Osteoblast (primary cell): ENCODE data around the gene ITPR1. TPM values are rescaled to one million over a fixed set of nuclear protein-coding genes. Genes with fewer than 3 reads are reported as not detected.
"Not testable (repeated sequence)": the region's sequence is repeated elsewhere in the genome, so short reads cannot be mapped to it uniquely, and the experiment has no call there.

Experiments
- DNase-seq: peaks from one replicate; pipeline ENCODE4 v3.0.0; 2011; ENCODE audit warnings: low spot score, mixed read lengths; ENCODE audit not compliant: insufficient read length; ENCODE audit errors: missing footprints
- H2AFZ ChIP-seq: 2 replicates; pipeline ENCODE4 v1.6.0; 2011; ENCODE audit warnings: mild to moderate bottlenecking, low read length
- H3K27ac ChIP-seq: 2 replicates; pipeline ENCODE4 v1.5.1; 2011; ENCODE audit warnings: mild to moderate bottlenecking, low read depth, low read length, moderate library complexity
- H3K27me3 ChIP-seq: 2 replicates; pipeline ENCODE4 v1.6.0; 2012; ENCODE audit warnings: mild to moderate bottlenecking, control low read depth, inconsistent platforms, low read length, moderate library complexity; ENCODE audit not compliant: insufficient read depth
- H3K36me3 ChIP-seq: 2 replicates; pipeline ENCODE4 v1.5.1; 2011; ENCODE audit warnings: mild to moderate bottlenecking, low read length, control low read depth, moderate library complexity; ENCODE audit not compliant: insufficient read depth
- H3K4me1 ChIP-seq: 2 replicates; pipeline ENCODE4 v1.5.1; 2011; ENCODE audit warnings: mild to moderate bottlenecking, low read length, control low read depth, moderate library complexity; ENCODE audit not compliant: insufficient read depth
- H3K4me2 ChIP-seq: 2 replicates; pipeline ENCODE4 v1.6.0; 2011; ENCODE audit warnings: mild to moderate bottlenecking, low read length; ENCODE audit not compliant: insufficient read depth
- H3K4me3 ChIP-seq: fragments of 200-600 bp; sonication (generic); 3 replicates; pipeline ENCODE4 v1.5.1; 2012; ENCODE audit warnings: mild to moderate bottlenecking, low read length, inconsistent platforms; ENCODE audit not compliant: insufficient read depth
- H3K79me2 ChIP-seq: 2 replicates; pipeline ENCODE4 v1.6.0; 2012; ENCODE audit warnings: mild to moderate bottlenecking, low read length, control low read depth, inconsistent platforms; ENCODE audit not compliant: insufficient read depth
- H3K9me3 ChIP-seq: 2 replicates; pipeline ENCODE4 v1.5.1; 2011; ENCODE audit warnings: low read depth, low read length, control low read depth
- H4K20me1 ChIP-seq: 2 replicates; pipeline ENCODE4 v1.6.0; 2012; ENCODE audit warnings: mild to moderate bottlenecking, low read length, control low read depth; ENCODE audit not compliant: insufficient read depth
- CTCF ChIP-seq: IDR thresholded peaks from 2 replicates; pipeline ENCODE4 v1.5.1; 2011; ENCODE audit warnings: mild to moderate bottlenecking, low read depth, low read length, moderate library complexity; ENCODE audit errors: extremely low read depth
- total RNA-seq: library from RNA; depleted of rRNA; stranded (reverse); fragments of >200 nt; gene quantifications from 2 replicates; pipeline ENCODE4 v1.2.3, GENCODE V29; 2012

The ITPR1 gene
- total RNA-seq, 1 donor, result 16.6 TPM

GRCh38 chr3:4449043-4449805 is 43.9 kb upstream of the ITPR1 start:
- peaks cover 2% of the 10 kb centered on the region for H3K36me3 ChIP-seq
- no peaks in the 10 kb centered on the region for H3K9me3 ChIP-seq
- no peaks in the 10 kb centered on the region for H3K27me3 ChIP-seq
- no peak overlapping the region for H3K4me3 ChIP-seq
- no peak for TF ChIP-seq CTCF
- no peak overlapping the region for H3K27ac ChIP-seq
- H3K4me1 ChIP-seq, result no peaks in the 10 kb centered on the region
- H4K20me1 ChIP-seq, result no peaks in the 10 kb centered on the region
- DNase-seq, result no peak
- no peak overlapping the region for H2AFZ ChIP-seq
- H3K79me2 ChIP-seq, result no peaks in the 10 kb centered on the region
- H3K4me2 ChIP-seq, result no peak overlapping the region

- Histone ChIP-seq H2AFZ (no peak overlapping the region), H3K27ac (no peak overlapping the region), H4K20me1 (no peaks in the 10 kb centered on the region), H3K27me3 (no peaks in the 10 kb centered on the region), H3K4me2 (no peak overlapping the region), H3K79me2 (peaks cover 2% of the 10 kb centered on the region), H3K4me1 (no peaks in the 10 kb centered on the region), H3K9me3 (no peaks in the 10 kb centered on the region), H3K36me3 (no peaks in the 10 kb centered on the region), H3K4me3 (no peak overlapping the region)
- DNase-seq, result no peak
- no peak for TF ChIP-seq CTCF
Observed at GRCh38 chr3:4454142-4454541, 39.0 kb upstream of the ITPR1 start.

DNA sequence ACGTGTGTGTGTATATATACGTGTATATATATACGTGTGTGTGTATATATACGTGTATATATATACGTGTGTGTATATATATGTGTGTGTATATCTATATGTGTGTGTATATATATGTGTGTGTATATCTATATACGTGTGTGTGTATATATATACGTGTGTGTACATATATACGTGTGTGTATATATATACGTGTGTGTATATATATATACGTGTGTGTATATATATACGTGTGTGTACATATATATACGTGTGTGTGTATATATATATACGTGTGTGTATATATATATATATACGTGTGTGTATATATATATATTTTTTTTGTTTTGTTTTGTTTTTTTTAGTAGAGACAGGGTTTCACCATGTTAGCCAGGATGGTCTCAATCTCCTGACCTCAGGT is 36.4 kb upstream of the ITPR1 start:
- H3K27me3 ChIP-seq, H3K79me2 ChIP-seq, DNase-seq, H3K4me2 ChIP-seq, H3K4me3 ChIP-seq, H3K9me3 ChIP-seq, H3K4me1 ChIP-seq, H3K27ac ChIP-seq, H3K36me3 ChIP-seq, H2AFZ ChIP-seq, H4K20me1 ChIP-seq: not testable (repeated sequence)

DNA sequence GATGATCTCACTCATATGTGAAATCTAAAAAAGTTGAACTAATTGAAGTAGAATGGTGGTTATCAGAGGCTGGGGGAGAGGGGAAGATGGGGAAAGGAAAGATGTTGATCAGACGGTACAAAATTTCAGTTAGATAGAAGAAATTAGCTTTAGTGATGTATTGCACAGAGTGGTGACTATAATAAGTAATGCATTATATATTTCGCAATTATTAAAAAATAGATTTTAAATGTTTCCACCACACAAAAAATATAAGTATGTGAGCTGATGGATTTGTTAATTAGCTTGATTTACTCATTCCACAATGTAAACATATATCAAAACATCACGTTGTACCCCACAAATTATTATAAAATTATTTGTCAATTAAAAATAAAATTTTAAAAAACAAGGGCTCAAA is 34.2 kb upstream of the ITPR1 start:
- no peak for DNase-seq
- H3K36me3 ChIP-seq, result no peaks in the 10 kb centered on the region
- no peak for TF ChIP-seq CTCF

More for the DNA sequence above, 34.2 kb upstream of the ITPR1 start:
- H3K4me2 ChIP-seq, result no peak overlapping the region
- H3K27me3 ChIP-seq, result no peaks in the 10 kb centered on the region
- no peak overlapping the region for H3K27ac ChIP-seq
- no peak overlapping the region for H2AFZ ChIP-seq
- H4K20me1 ChIP-seq, result no peaks in the 10 kb centered on the region
- no peak overlapping the region for H3K4me3 ChIP-seq
- H3K79me2 ChIP-seq, result peaks cover 2% of the 10 kb centered on the region
- H3K9me3 ChIP-seq, result no peaks in the 10 kb centered on the region
- no peaks in the 10 kb centered on the region for H3K4me1 ChIP-seq
